Mucosa of descending colon (tissue), 3 donors: ENCODE results near the gene MYO10. TPM values are rescaled to one million over a fixed set of nuclear protein-coding genes. Genes with fewer than 3 reads are reported as not detected.

Experiments used
- ATAC-seq: fragments of 200-7000 bp; cut with Tn5 transposase; one replicate; pipeline ENCODE4 v1.9.1; 2020; ENCODE audit warnings: mild to moderate bottlenecking, moderate library complexity
- DNase-seq, 3 donors: peaks; one replicate each; pipeline ENCODE4 v3.0.0-alpha.2; 2020
- H3K36me3 ChIP-seq: fragments of 200-600 bp; one replicate; pipeline ENCODE4 v1.8.0; 2021; ENCODE audit warnings: low read depth, mild to moderate bottlenecking
- H3K4me1 ChIP-seq: fragments of 200-600 bp; one replicate; pipeline ENCODE4 v1.8.0; 2021; ENCODE audit warnings: low read depth, mild to moderate bottlenecking
- H3K4me3 ChIP-seq: fragments of 200-600 bp; one replicate; pipeline ENCODE4 v1.8.0; 2021; ENCODE audit warnings: mild to moderate bottlenecking
- H3K9me3 ChIP-seq: fragments of 200-600 bp; one replicate; pipeline ENCODE4 v1.8.0; 2021; ENCODE audit warnings: mild to moderate bottlenecking
- intact Hi-C, 2 donors: fragments of 100-400 bp; cut with DNase I in 1 of 2; cut with micrococcal nuclease in 1 of 2; formaldehyde crosslinking; loops; one replicate each; pipeline versions ENCODE4 v1.11.0 to v1.11.1; 2022; cut with DNase I, micrococcal nuclease
- total RNA-seq, 3 donors: library from RNA; stranded (reverse); fragmentation: NEBNext Ultra II Directional in 2 of 3; extraction: Animal tissue kit (Norgen Biotek cat#: 25700) in 2 of 3; gene quantifications; one replicate each; pipeline versions ENCODE4 v1.2.1 to v1.2.4, GENCODE V29; 2021 to 2023
- TF ChIP-seq, protein P1 (sequence below): fragments of 200-600 bp; IDR thresholded peaks from one replicate; pipeline ENCODE4 v1.8.0; 2022; ENCODE audit warnings: antibody characterized with exemption, mild to moderate bottlenecking
- donor health status: DM: no; HTN: no; CAD: no; lungs with moderate emphysema.
- donor health status: DM: no; HTN: no; CAD: no.
- donor health status: DM: no; HTN: yes; CAD: no.

MYO10 gene
- total RNA-seq, 3 donors from 2014 or later: 29.4 to 87.8 (median 61.3) TPM

- DNase-seq (no peak), ATAC-seq (no peak)
- peaks cover 21% of the 10 kb centered on the region for H3K4me1 ChIP-seq
- no peaks in the 10 kb centered on the region for H3K36me3 ChIP-seq
- no peak overlapping the region for H3K4me3 ChIP-seq
- H3K9me3 ChIP-seq: no peaks in the 10 kb centered on the region
- TF ChIP-seq, protein P1, sequence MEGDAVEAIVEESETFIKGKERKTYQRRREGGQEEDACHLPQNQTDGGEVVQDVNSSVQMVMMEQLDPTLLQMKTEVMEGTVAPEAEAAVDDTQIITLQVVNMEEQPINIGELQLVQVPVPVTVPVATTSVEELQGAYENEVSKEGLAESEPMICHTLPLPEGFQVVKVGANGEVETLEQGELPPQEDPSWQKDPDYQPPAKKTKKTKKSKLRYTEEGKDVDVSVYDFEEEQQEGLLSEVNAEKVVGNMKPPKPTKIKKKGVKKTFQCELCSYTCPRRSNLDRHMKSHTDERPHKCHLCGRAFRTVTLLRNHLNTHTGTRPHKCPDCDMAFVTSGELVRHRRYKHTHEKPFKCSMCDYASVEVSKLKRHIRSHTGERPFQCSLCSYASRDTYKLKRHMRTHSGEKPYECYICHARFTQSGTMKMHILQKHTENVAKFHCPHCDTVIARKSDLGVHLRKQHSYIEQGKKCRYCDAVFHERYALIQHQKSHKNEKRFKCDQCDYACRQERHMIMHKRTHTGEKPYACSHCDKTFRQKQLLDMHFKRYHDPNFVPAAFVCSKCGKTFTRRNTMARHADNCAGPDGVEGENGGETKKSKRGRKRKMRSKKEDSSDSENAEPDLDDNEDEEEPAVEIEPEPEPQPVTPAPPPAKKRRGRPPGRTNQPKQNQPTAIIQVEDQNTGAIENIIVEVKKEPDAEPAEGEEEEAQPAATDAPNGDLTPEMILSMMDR: no peak
- intact Hi-C loops: no loop called here
Observed at GRCh38 chr5:16927613-16928012, 8.5 kb downstream of the MYO10 start.

DNA sequence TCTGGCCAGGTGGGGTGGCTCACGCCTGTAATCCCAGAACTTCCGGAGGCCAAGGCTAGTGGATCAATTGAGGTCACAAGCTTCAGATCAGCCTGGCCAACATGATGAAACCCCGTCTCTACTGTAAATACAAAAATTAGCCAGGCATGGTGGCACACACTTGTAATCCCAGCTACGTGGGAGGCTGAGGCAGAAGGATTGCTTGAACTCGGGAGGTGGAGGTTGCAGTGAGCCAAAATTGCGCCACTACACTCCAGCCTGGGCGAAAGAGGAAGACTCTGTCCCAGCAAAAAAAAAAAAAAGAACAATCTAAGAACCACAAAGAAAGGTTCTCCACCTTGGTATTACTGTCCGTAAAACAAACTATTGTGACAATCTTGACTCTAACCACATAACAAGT lies 9.7 kb downstream of the MYO10 start:
- H3K36me3 ChIP-seq: no peaks in the 10 kb centered on the region
- no peak overlapping the region for H3K4me3 ChIP-seq
- intact Hi-C loops: no loop called here
- DNase-seq: no peak
- no peak for ATAC-seq
- TF ChIP-seq, protein P1: no peak
- peaks cover 17% of the 10 kb centered on the region for H3K4me1 ChIP-seq
- no peaks in the 10 kb centered on the region for H3K9me3 ChIP-seq

DNA sequence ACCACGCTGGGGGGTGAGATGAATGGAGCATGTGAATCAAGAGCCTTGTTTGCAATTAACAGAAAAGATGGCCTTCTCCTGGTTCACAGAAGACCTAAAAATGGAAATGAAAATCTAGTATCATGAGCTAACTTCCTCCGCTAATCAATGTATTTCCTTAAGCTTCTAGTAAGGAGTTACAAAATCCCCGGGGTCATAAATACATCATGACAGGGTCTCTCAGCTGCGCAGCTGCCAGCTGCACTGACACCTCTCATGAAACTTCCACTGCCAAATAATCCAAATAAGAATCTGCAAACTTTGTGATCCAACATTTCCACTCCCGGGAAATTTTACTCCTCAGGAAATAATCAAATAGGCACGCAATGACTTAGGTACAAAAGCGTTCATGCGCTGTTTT lies 11.9 kb downstream of the MYO10 start:
- H3K4me3 ChIP-seq: no peak overlapping the region
- H3K4me1 ChIP-seq: peaks cover 16% of the 10 kb centered on the region
- TF ChIP-seq, protein P1: no peak
- H3K9me3 ChIP-seq: no peaks in the 10 kb centered on the region
- intact Hi-C loops: no loop called here
- ATAC-seq: no peak
- no peaks in the 10 kb centered on the region for H3K36me3 ChIP-seq
- no peak for DNase-seq

- TF ChIP-seq, protein P1: no peak
- Histone ChIP-seq H3K4me1 (peaks cover 16% of the 10 kb centered on the region), H3K4me3 (no peak overlapping the region), H3K9me3 (no peaks in the 10 kb centered on the region), H3K36me3 (no peaks in the 10 kb centered on the region)
- ATAC-seq (peak; percentile 19), DNase-seq (no peak)
- intact Hi-C loops: no loop called here
Observed at GRCh38 chr5:16922430-16922829, 13.7 kb downstream of the MYO10 start.

DNA sequence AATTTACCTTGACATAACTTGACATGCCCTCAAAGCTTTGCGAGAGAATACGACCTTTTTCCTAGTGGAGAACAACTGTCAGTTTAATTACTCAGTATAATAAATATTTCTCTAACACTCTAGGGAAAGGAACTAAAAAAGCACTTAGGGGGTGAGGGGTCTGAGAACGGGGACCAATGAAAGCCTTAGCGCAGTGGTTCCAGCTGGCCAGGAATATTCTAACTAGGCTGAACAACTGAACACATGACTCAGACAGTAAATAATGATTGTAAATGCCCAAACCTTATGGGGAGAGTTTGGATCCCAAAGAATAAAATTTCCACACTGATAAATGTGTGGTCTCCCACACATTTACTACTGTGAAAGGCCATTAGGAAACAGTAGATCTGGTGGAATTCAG lies 14.9 kb downstream of the MYO10 start:
- DNase-seq (no peak), ATAC-seq (no peak)
- no peak overlapping the region for H3K4me3 ChIP-seq
- no peaks in the 10 kb centered on the region for H3K36me3 ChIP-seq
- no peaks in the 10 kb centered on the region for H3K9me3 ChIP-seq
- TF ChIP-seq, protein P1: no peak
- H3K4me1 ChIP-seq: peaks cover 22% of the 10 kb centered on the region
- intact Hi-C loops: no loop called here
